A673 (cell line): ENCODE results near the gene UBE2G1.

Experiments used
- EZH2 ChIP-seq: fragments of 200-600 bp; sonication (generic); IDR thresholded peaks from 2 replicates; pipeline ENCODE4 v1.6.1; 2017; ENCODE audit warnings: borderline replicate concordance, low read depth, mild to moderate bottlenecking, mixed read lengths, antibody characterized with exemption, low read length; ENCODE audit not compliant: poor library complexity, severe bottlenecking
- TF ChIP-seq, protein P1 (sequence below): fragments of 300-800, 200-600 bp; sonication (generic); conservative IDR thresholded peaks from 2 replicates; pipeline ENCODE4 v1.5.1; 2017; ENCODE audit warnings: low read depth, mild to moderate bottlenecking, antibody characterized with exemption, low read length, moderate library complexity, mixed read lengths

DNA sequence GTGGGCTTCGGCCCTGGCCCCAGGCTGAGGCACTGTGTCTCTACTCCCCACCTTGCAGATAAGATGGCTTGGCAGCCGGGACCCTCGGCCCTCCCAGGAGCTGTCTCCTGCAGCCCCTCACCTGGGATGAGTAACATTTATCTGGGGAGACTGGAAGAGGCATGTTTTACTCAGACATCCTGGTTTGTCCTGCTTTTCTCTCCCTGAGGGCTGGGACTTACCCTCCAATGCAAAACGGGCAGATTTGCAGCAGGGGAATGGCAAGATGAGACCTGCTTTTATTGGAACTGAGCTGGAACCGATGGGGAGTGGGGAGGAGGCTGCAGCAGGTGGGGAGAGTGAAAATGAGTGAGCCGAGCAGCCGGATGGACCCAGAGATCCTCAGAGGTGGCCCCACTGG is 27.3 kb upstream of the UBE2G1 start:
- TF ChIP-seq, protein P1, sequence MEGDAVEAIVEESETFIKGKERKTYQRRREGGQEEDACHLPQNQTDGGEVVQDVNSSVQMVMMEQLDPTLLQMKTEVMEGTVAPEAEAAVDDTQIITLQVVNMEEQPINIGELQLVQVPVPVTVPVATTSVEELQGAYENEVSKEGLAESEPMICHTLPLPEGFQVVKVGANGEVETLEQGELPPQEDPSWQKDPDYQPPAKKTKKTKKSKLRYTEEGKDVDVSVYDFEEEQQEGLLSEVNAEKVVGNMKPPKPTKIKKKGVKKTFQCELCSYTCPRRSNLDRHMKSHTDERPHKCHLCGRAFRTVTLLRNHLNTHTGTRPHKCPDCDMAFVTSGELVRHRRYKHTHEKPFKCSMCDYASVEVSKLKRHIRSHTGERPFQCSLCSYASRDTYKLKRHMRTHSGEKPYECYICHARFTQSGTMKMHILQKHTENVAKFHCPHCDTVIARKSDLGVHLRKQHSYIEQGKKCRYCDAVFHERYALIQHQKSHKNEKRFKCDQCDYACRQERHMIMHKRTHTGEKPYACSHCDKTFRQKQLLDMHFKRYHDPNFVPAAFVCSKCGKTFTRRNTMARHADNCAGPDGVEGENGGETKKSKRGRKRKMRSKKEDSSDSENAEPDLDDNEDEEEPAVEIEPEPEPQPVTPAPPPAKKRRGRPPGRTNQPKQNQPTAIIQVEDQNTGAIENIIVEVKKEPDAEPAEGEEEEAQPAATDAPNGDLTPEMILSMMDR, result no peak
- no peak for TF ChIP-seq EZH2
